K562 (cell line): ENCODE data around the gene SLC20A1. TPM values are rescaled to one million over a fixed set of nuclear protein-coding genes. Genes with fewer than 3 reads are reported as not detected.
A peak's percentile ranks its signal among the peaks of the same experiment; 100 is the strongest.

Experiments used
- CBFA2T2 ChIP-seq: fragments of 450-650 bp; conservative IDR thresholded peaks from 2 replicates; pipeline ENCODE4 v1.6.1; 2017; ENCODE audit warnings: mild to moderate bottlenecking
- CC2D1A ChIP-seq: fragments of 450-650 bp; IDR thresholded peaks from 2 replicates; pipeline ENCODE4 v1.6.1; 2017; ENCODE audit warnings: mild to moderate bottlenecking
- CREB5 ChIP-seq: fragments of 250-450 bp; sonication (Bioruptor Pico); IDR thresholded peaks from 2 replicates; pipeline ENCODE4 v1.5.0; 2020; ENCODE audit warnings: mild to moderate bottlenecking
- E2F4 ChIP-seq: sonication (generic); formaldehyde crosslinking; IDR thresholded peaks from 2 replicates; pipeline ENCODE4 v1.8.0; 2022; ENCODE audit warnings: mild to moderate bottlenecking, low read depth, missing genetic modification reagents
- ETV6 ChIP-seq, 3 experiments: fragments of 150-350 bp in 1 of 3; sonication (generic) in 1 of 3; formaldehyde crosslinking in 1 of 3; IDR thresholded peaks; 2 replicates each; pipeline versions ENCODE4 v1.6.1 to v1.8.0; 2014 to 2022; ENCODE audit warnings: borderline replicate concordance in 2 of 3, low read depth in 2 of 3, antibody characterized with exemption in 1 of 3, low read length in 1 of 3, mild to moderate bottlenecking in 1 of 3, missing genetic modification reagents in 1 of 3
- FOXA3 ChIP-seq, 2 experiments: fragments of 450-650 bp in 1 of 2; sonication (generic) in 1 of 2; formaldehyde crosslinking; IDR thresholded peaks in 1 of 2; conservative IDR thresholded peaks in 1 of 2; 2 replicates each; pipeline versions ENCODE4 v1.4.0 to v1.8.0; 2020 to 2022; ENCODE audit warnings: mild to moderate bottlenecking in 2 of 2, missing genetic modification reagents in 1 of 2
- MAFK ChIP-seq: IDR thresholded peaks from 2 replicates; pipeline ENCODE4 v1.6.1; 2011; ENCODE audit warnings: low read length, improper control_type of control experiment
- MYC ChIP-seq, 2 experiments: fragments of 250-450 bp in 1 of 2; sonication (Bioruptor Pico) in 1 of 2; IDR thresholded peaks; 2 replicates each; pipeline versions ENCODE4 v1.5.1 to v1.6.1; 2012 to 2021; ENCODE audit warnings: low read depth in 2 of 2, borderline replicate concordance in 1 of 2, improper control_type of control experiment in 1 of 2, low read length in 1 of 2, mild to moderate bottlenecking in 1 of 2, moderate library complexity in 1 of 2
- NFATC3 ChIP-seq: fragments of 450-650 bp; IDR thresholded peaks from 2 replicates; pipeline ENCODE4 v1.6.1; 2017; ENCODE audit warnings: mild to moderate bottlenecking
- NR3C1 ChIP-seq: sonication (generic); formaldehyde crosslinking; IDR thresholded peaks from 2 replicates; pipeline ENCODE4 v1.8.1; 2022; ENCODE audit warnings: missing genetic modification reagents
- RBM14 ChIP-seq: fragments of 200-400 bp; formaldehyde crosslinking; IDR thresholded peaks from 2 replicates; pipeline ENCODE4 v1.6.1; 2018; ENCODE audit warnings: low read depth, mild to moderate bottlenecking, low read length, moderate library complexity, borderline replicate concordance; ENCODE audit not compliant: insufficient read depth
- SIN3A ChIP-seq, 2 experiments: fragments of 150-350 bp in 1 of 2; IDR thresholded peaks; 2 replicates each; pipeline ENCODE4 v1.6.1; 2011 to 2016; ENCODE audit warnings: borderline replicate concordance in 2 of 2, low read depth in 2 of 2, low read length in 2 of 2, mild to moderate bottlenecking in 2 of 2, moderate library complexity in 2 of 2; ENCODE audit not compliant: control insufficient read depth in 1 of 2
- SIN3B ChIP-seq: fragments of 450-650 bp; IDR thresholded peaks from 2 replicates; pipeline ENCODE4 v1.6.1; 2017; ENCODE audit warnings: low read depth, mild to moderate bottlenecking, moderate library complexity
- SMAD4 ChIP-seq: fragments of 250-450 bp; sonication (Bioruptor Pico); conservative IDR thresholded peaks from 2 replicates; pipeline ENCODE4 v1.8.0; 2021; ENCODE audit warnings: inconsistent platforms, mild to moderate bottlenecking, moderate library complexity
- U2AF1 ChIP-seq: fragments of 200-400 bp; formaldehyde crosslinking; optimal IDR thresholded peaks from 2 replicates; pipeline ENCODE3; 2017; ENCODE audit warnings: mild to moderate bottlenecking, low read depth, low read length, moderate library complexity
- XRCC4 ChIP-seq: IDR thresholded peaks from one replicate; pipeline ENCODE4 v1.6.1; 2011; ENCODE audit not compliant: insufficient read depth, insufficient read length; ENCODE audit errors: extremely low read depth
- ZNF146 ChIP-seq: IDR thresholded peaks from one replicate; pipeline ENCODE4 v1.6.1; 2018; ENCODE audit warnings: missing compliant biosample characterization; ENCODE audit not compliant: unreplicated experiment
- ZNF165 ChIP-seq: fragments of 250-450 bp; sonication (Bioruptor Pico); IDR thresholded peaks from 2 replicates; pipeline ENCODE4 v1.4.0; 2020; ENCODE audit warnings: borderline replicate concordance
- ZNF184 ChIP-seq: sonication (generic); formaldehyde crosslinking; IDR thresholded peaks from 2 replicates; pipeline ENCODE4 v1.5.0; 2020; ENCODE audit warnings: missing genetic modification reagents
- ZNF41 ChIP-seq: fragments of 250-450 bp; sonication (Bioruptor Pico); conservative IDR thresholded peaks from 2 replicates; pipeline ENCODE4 v1.4.0; 2020; ENCODE audit warnings: mild to moderate bottlenecking
- ZNF561 ChIP-seq: fragments of 450-650 bp; formaldehyde crosslinking; conservative IDR thresholded peaks from 2 replicates; pipeline ENCODE4 v1.4.0; 2020; ENCODE audit warnings: mild to moderate bottlenecking, moderate library complexity
- ZNF57 ChIP-seq: fragments of 450-650 bp; formaldehyde crosslinking; IDR thresholded peaks from 2 replicates; pipeline ENCODE4 v1.4.0; 2020; ENCODE audit warnings: mild to moderate bottlenecking, moderate library complexity
- ZNF584 ChIP-seq: fragments of 200-800 bp; sonication (Bioruptor generic); IDR thresholded peaks from 2 replicates; pipeline ENCODE4 v1.6.1; 2016; ENCODE audit warnings: low read depth, mild to moderate bottlenecking, missing genetic modification characterization, missing compliant biosample characterization
- ZNF75A ChIP-seq: fragments of 450-650 bp; formaldehyde crosslinking; IDR thresholded peaks from 2 replicates; pipeline ENCODE4 v1.4.0; 2020; ENCODE audit warnings: mild to moderate bottlenecking
- polyA plus RNA-seq, 8 experiments: library from polyadenylated mRNA; depleted of rRNA in 4 of 8; stranded (reverse) in 5 of 8; unstranded in 3 of 8; fragments of >200 nt; fragmentation: Nextera tagmentation in 2 of 8; fragmentation: Illumina TruSeq in 1 of 8; extraction: Ambion mirVana in 2 of 8; extraction: Trizol in 1 of 8; gene quantifications; 2 replicates each; pipeline versions ENCODE4 v1.2.1 to v1.2.3, GENCODE V29; 2011 to 2014; ENCODE audit warnings: inconsistent platforms in 1 of 8, missing spikeins in 1 of 8
- total RNA-seq, 7 experiments: library from RNA; depleted of rRNA in 6 of 7; stranded (reverse); fragments of >200 nt in 6 of 7; fragmentation: Illumina TruSeq in 2 of 7; extraction: Trizol in 2 of 7; gene quantifications; 2 replicates each; pipeline versions ENCODE4 v1.2.1 to v1.2.3, GENCODE V29; 2011 to 2021; ENCODE audit warnings: low replicate concordance in 1 of 7
- TF ChIP-seq, protein P1 (sequence below): sonication (generic); formaldehyde crosslinking; IDR thresholded peaks from 2 replicates; pipeline ENCODE4 v1.8.0; 2022; ENCODE audit warnings: missing genetic modification reagents, mild to moderate bottlenecking, borderline replicate concordance

SLC20A1 gene
- total and polyA plus RNA-seq, 9 of the 15 experiments (the other 6 are each of a cell fraction or from before 2014, with no cell fraction given) = 53.8 to 150 (median 74.7) TPM

GRCh38 chr2:112692495-112692911, 46.8 kb downstream of the SLC20A1 start (continued):
- TF ChIP-seq XRCC4 = no peak
- peak; percentile 28; the same call in 1 of the 2 replicates for TF ChIP-seq MYC (IDR thresholded peaks at IDR 0.05; ENCODE audit: low read depth, low read length)
- no peak for TF ChIP-seq MYC (CRISPR knock-in tag; IDR thresholded peaks at IDR 0.05; ENCODE audit: borderline replicate concordance, low read depth)
- TF ChIP-seq ZNF561 = no peak
- TF ChIP-seq SMAD4 (CRISPR knock-in tag) = 0 out of 2 replicates have a peak, but pooled peaks have one; percentile 31
- TF ChIP-seq CBFA2T2 = peak; percentile 41
- peak in 1 of 2 experiments; percentile 61; a peak in 1 of 4 replicates for TF ChIP-seq SIN3A (IDR thresholded peaks at IDR 0.05; ENCODE audit: borderline replicate concordance in 2 of 2, control insufficient read depth in 1 of 2, low read depth in 2 of 2, low read length in 2 of 2)
- no peak for TF ChIP-seq E2F4
- no peak for TF ChIP-seq ETV6 (IDR thresholded peaks at IDR 0.05; ENCODE audit: borderline replicate concordance in 1 of 2, low read depth in 2 of 2, low read length in 1 of 2)
- no peak for TF ChIP-seq ETV6 (CRISPR knock-in tag; IDR thresholded peaks at IDR 0.05; ENCODE audit: borderline replicate concordance)
- no peak for TF ChIP-seq CC2D1A
- TF ChIP-seq ZNF165 = no peak
- TF ChIP-seq SIN3B = no peak
- TF ChIP-seq, protein P1, sequence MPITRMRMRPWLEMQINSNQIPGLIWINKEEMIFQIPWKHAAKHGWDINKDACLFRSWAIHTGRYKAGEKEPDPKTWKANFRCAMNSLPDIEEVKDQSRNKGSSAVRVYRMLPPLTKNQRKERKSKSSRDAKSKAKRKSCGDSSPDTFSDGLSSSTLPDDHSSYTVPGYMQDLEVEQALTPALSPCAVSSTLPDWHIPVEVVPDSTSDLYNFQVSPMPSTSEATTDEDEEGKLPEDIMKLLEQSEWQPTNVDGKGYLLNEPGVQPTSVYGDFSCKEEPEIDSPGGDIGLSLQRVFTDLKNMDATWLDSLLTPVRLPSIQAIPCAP (CRISPR knock-in tag) = no peak
- TF ChIP-seq NFATC3 = no peak
- no peak for TF ChIP-seq ZNF75A (CRISPR knock-in tag)
- no peak for TF ChIP-seq CREB5 (CRISPR knock-in tag)
- TF ChIP-seq ZNF57 (CRISPR knock-in tag) = no peak
- no peak for TF ChIP-seq ZNF184 (CRISPR knock-in tag)
- peak in 1 of 2 experiments; percentile 65; a peak in 1 of 4 replicates for TF ChIP-seq FOXA3 (CRISPR knock-in tag; conservative IDR thresholded peaks at IDR 0.05 in 1 of 2, IDR thresholded peaks at IDR 0.05 in 1 of 2)
- TF ChIP-seq ZNF41 (CRISPR knock-in tag) = no peak
- no peak for TF ChIP-seq U2AF1
- peak; percentile 92 for TF ChIP-seq MAFK
- no peak for TF ChIP-seq RBM14
- TF ChIP-seq ZNF584 = no peak
- no peak for TF ChIP-seq NR3C1 (CRISPR knock-in tag)
- no peak for TF ChIP-seq ZNF146 (CRISPR knock-in tag)
